Heart right ventricle (tissue), 16 donors: ENCODE measurements around the gene MIA2. TPM values are rescaled to one million over a fixed set of nuclear protein-coding genes. Genes with fewer than 3 reads are reported as not detected.

Experiments
- ATAC-seq, 8 donors: fragments of 200-7000 bp; cut with Tn5 transposase; one replicate each; pipeline ENCODE4 v1.9.1; 2020; ENCODE audit warnings: mild to moderate bottlenecking in 8 of 8, moderate library complexity in 8 of 8, moderate number of reproducible peaks in 1 of 8
- DNase-seq, 2 donors: peaks; one replicate each; pipeline ENCODE4 v3.0.0-alpha.2; 2020
- H3K27ac ChIP-seq, 10 donors: fragments of 200-600 bp; sonication (generic) in 2 of 10; one replicate each; pipeline versions ENCODE4 v1.5.0 to v1.8.0; 2020 to 2022; ENCODE audit warnings: mild to moderate bottlenecking in 3 of 10
- H3K27me3 ChIP-seq, 7 donors: fragments of 200-600 bp; one replicate each; pipeline ENCODE4 v1.8.0; 2021 to 2022; ENCODE audit warnings: mild to moderate bottlenecking in 2 of 7
- H3K36me3 ChIP-seq, 9 donors: fragments of 200-600 bp; sonication (generic) in 1 of 9; one replicate each; pipeline versions ENCODE4 v1.5.0 to v1.8.0; 2020 to 2022; ENCODE audit warnings: mild to moderate bottlenecking in 2 of 9
- H3K4me1 ChIP-seq, 9 donors: fragments of 200-600 bp; sonication (generic) in 1 of 9; one replicate each; pipeline versions ENCODE4 v1.5.0 to v1.8.0; 2020 to 2022; ENCODE audit warnings: mild to moderate bottlenecking in 4 of 9
- H3K4me3 ChIP-seq, 10 donors: fragments of 200-600 bp; sonication (generic) in 2 of 10; one replicate each; pipeline versions ENCODE4 v1.5.0 to v1.8.0; 2020 to 2022; ENCODE audit warnings: mild to moderate bottlenecking in 7 of 10, moderate library complexity in 2 of 10
- H3K9me3 ChIP-seq, 11 donors: fragments of 200-600 bp in 10 of 11; sonication (generic) in 2 of 11; one replicate each; pipeline versions ENCODE4 v1.5.0 to v1.8.0; 2013 to 2022; ENCODE audit warnings: mild to moderate bottlenecking in 2 of 11, control low read depth in 1 of 11, moderate library complexity in 1 of 11
- CTCF ChIP-seq, 9 donors: fragments of 200-600 bp; sonication (generic) in 2 of 9; IDR thresholded peaks; one replicate each; pipeline versions ENCODE4 v1.5.0 to v1.8.0; 2021 to 2022; ENCODE audit warnings: antibody characterized with exemption in 9 of 9, mild to moderate bottlenecking in 5 of 9, moderate library complexity in 1 of 9
- WGBS, 2 donors: extraction: QIAGEN DNeasy Blood & Tissue Kit; methylation state at CpG; one replicate each; pipeline ENCODE4 v1.1.7; 2013; ENCODE audit warnings: inconsistent platforms in 1 of 2; 5-methylcytosine and 5-hydroxymethylcytosine counted together
- intact Hi-C, 10 donors: fragments of 100-400 bp; cut with DNase I; formaldehyde crosslinking; loops; one replicate each; pipeline versions ENCODE4 v1.11.1 to v1.14.2; 2022
- polyA plus RNA-seq, 2 donors: library from polyadenylated mRNA; stranded (reverse); fragments of 200-250 nt; gene quantifications; one replicate each; pipeline ENCODE4 v1.2.3, GENCODE V29; 2013
- total RNA-seq, 10 donors: library from RNA; stranded (reverse); fragmentation: NEBNext Ultra II Directional in 3 of 10; extraction: Animal tissue kit (Norgen Biotek cat#: 25700) in 3 of 10; gene quantifications; one replicate each; pipeline versions ENCODE4 v1.2.1 to v1.2.4, GENCODE V29; 2021 to 2023
- donor health status: Arrhythmogenic right ventricular cardiomyopathy.
- donor health status: ischemic (EF 13 %, LVEDD 7.1; RV severe dilation, severe dysfunction).
- donor health status: healthy with polysubstance abuse.
- donor health status: DM: no; HTN: yes; CAD: no.
- donor health status: DM: no; HTN: no; CAD: no.
- donor health status: ischemic (EF 25% LVEDD 6.9; RV normal size, moderate dysfunction).
- donor health status: ischemic (EF 25% LVEDD 5.7; RV mildly dilated, moderate dysfunction).
- donor health status: healthy.
- donor health status: DM: yes; HTN: yes; CAD: no.
- donor health status: Ischemic cardiomyopathy.
- donor health status: ischemic (EF 35%, LVEDD 5.7; RV mildly dilated, moderate dysfunction).
- donor health status: nonischemic (EF 11% LVEDD 7.7; RV severe dilation, severe dysfunction).
- donor health status: DM: yes; HTN: yes; CAD: no.
- donor health status: PGD.
- donor health status: ischemic (EF 29% LVEDD 5.4; RV normal size, mild dysfunction).
- donor health status: nonischemic (EF 23%, LVEDD 6.1; RV moderate dilation, normal function).

The MIA2 gene
- total and polyA plus RNA-seq, 12 donors = 8.0 to 34.6 (median 22.3) TPM

- no peak for TF ChIP-seq CTCF (IDR thresholded peaks at IDR 0.05)
- intact Hi-C loops = no loop called here
- Histone ChIP-seq H3K9me3 (no peaks in the 10 kb centered on the region), H3K4me3 (no peak overlapping the region), H3K4me1 (peaks cover 0 to 9% (median 0%) of the 10 kb centered on the region in 9 donors), H3K27me3 (no peaks in the 10 kb centered on the region), H3K27ac (no peak overlapping the region), H3K36me3 (peaks cover 0 to 8% (median 0%) of the 10 kb centered on the region in 9 donors)
- ATAC-seq (no peak), DNase-seq (no peak)
- WGBS, 2 donors = 73 to 80% methylated on average over 1 of the region's 1 CpG
These were observed 149.4 kb downstream of the MIA2 start for GRCh38 chr14:39383026-39383660.

- Histone ChIP-seq H3K9me3 (no peaks in the 10 kb centered on the region), H3K27ac (no peak overlapping the region), H3K4me3 (no peak overlapping the region), H3K27me3 (no peaks in the 10 kb centered on the region), H3K4me1 (peaks cover 0 to 9% (median 0%) of the 10 kb centered on the region in 9 donors), H3K36me3 (peaks cover 0 to 9% (median 0%) of the 10 kb centered on the region in 9 donors)
- no peak for DNase-seq
- ATAC-seq = no peak
- 76 to 79% methylated on average over 1 of the region's 1 CpG for WGBS, 2 donors
- TF ChIP-seq CTCF (IDR thresholded peaks at IDR 0.05) = no peak
- intact Hi-C loops = no loop called here
These were observed 150.0 kb downstream of the MIA2 start for GRCh38 chr14:39383741-39384140.

- Histone ChIP-seq H3K36me3 (peaks cover 0 to 9% (median 0%) of the 10 kb centered on the region in 9 donors), H3K27me3 (no peaks in the 10 kb centered on the region), H3K27ac (no peak overlapping the region), H3K9me3 (no peaks in the 10 kb centered on the region), H3K4me1 (peaks cover 0 to 9% (median 0%) of the 10 kb centered on the region in 9 donors), H3K4me3 (no peak overlapping the region)
- ATAC-seq (no peak), DNase-seq (no peak)
- TF ChIP-seq CTCF (IDR thresholded peaks at IDR 0.05) = no peak
- 89 to 90% methylated on average over 4 of the region's 4 CpGs for WGBS, 2 donors
- intact Hi-C loops = no loop called here
These were observed 150.5 kb downstream of the MIA2 start for GRCh38 chr14:39384177-39384576.

- H3K27me3 ChIP-seq = no peaks in the 10 kb centered on the region
- TF ChIP-seq CTCF (IDR thresholded peaks at IDR 0.05) = no peak
- 39 to 52% methylated on average over 1 of the region's 1 CpG for WGBS, 2 donors
- no peak overlapping the region for H3K4me3 ChIP-seq
- no peak for ATAC-seq
- no peak for DNase-seq
- intact Hi-C loops = no loop called here
- H3K36me3 ChIP-seq = peaks cover 0 to 53% (median 0%) of the 10 kb centered on the region in 9 donors
- H3K9me3 ChIP-seq = no peaks in the 10 kb centered on the region
- peaks cover 0 to 17% (median 0%) of the 10 kb centered on the region in 9 donors for H3K4me1 ChIP-seq
- no peak overlapping the region for H3K27ac ChIP-seq
These were observed 159.6 kb downstream of the MIA2 start for GRCh38 chr14:39393289-39393688.
